Adrenal gland (tissue), 12 donors: ENCODE results near the gene PPIL6. TPM values are rescaled to one million over a fixed set of nuclear protein-coding genes. Genes with fewer than 3 reads are reported as not detected.

Source experiments
- DNase-seq, 7 donors: peaks; one replicate each; pipeline ENCODE4 v3.0.0-alpha.2; 2019 to 2020
- H3K27ac ChIP-seq, 5 donors: fragments of 200-600 bp; sonication (generic) in 4 of 5; 1 replicate in 3 of 5; 2 replicates in 2 of 5; pipeline versions ENCODE4 v1.5.1 to v1.8.0; 2016 to 2020; ENCODE audit warnings: mild to moderate bottlenecking in 1 of 5
- H3K27me3 ChIP-seq: fragments of 200-600 bp; 2 replicates; pipeline ENCODE4 v1.8.0; 2021
- H3K36me3 ChIP-seq, 2 donors: fragments of 200-600 bp; replicated peaks in 1 of 2; 1 replicate in 1 of 2; 2 replicates in 1 of 2; pipeline versions ENCODE4 v1.5.1 to v1.8.0; 2018 to 2022
- H3K4me1 ChIP-seq, 2 donors: fragments of 200-600 bp; replicated peaks in 1 of 2; 1 replicate in 1 of 2; 2 replicates in 1 of 2; pipeline versions ENCODE4 v1.5.1 to v1.8.0; 2018 to 2021
- H3K4me3 ChIP-seq, 4 donors: fragments of 200-600 bp; sonication (generic) in 3 of 4; one replicate each; pipeline ENCODE4 v1.5.1; 2016 to 2018
- H3K9me3 ChIP-seq, 3 donors: fragments of 200-600 bp; sonication (generic) in 1 of 3; replicated peaks in 1 of 3; 1 replicate in 2 of 3; 2 replicates in 1 of 3; pipeline versions ENCODE4 v1.5.1 to v1.8.0; 2016 to 2021
- POLR2A ChIP-seq, 2 donors: fragments of 450-650 bp; IDR thresholded peaks; one replicate each; pipeline ENCODE4 v1.6.1; 2017; ENCODE audit warnings: antibody characterized with exemption in 2 of 2, mild to moderate bottlenecking in 2 of 2, moderate library complexity in 1 of 2
- WGBS, 4 donors: extraction: QIAGEN DNeasy Blood & Tissue Kit in 2 of 4; methylation state at CpG; one replicate each; pipeline versions ENCODE4 v1.1.5 to v1.1.7; 2013 to 2017; 5-methylcytosine and 5-hydroxymethylcytosine counted together
- intact Hi-C, 2 donors: fragments of 100-400 bp; cut with DNase I; formaldehyde crosslinking; loops; one replicate each; pipeline versions ENCODE4 v1.14.1 to v1.15.0; 2022 to 2023
- polyA plus RNA-seq, 3 donors: library from polyadenylated mRNA; stranded (reverse); fragments of 200-250 nt in 2 of 3; fragments of 350-450 nt in 1 of 3; fragmentation: Illumina TruSeq in 1 of 3; extraction: RNeasy Lipid Tissue Mini Kit (QIAGEN cat#74804) in 1 of 3; gene quantifications; one replicate each; pipeline ENCODE4 v1.2.3, GENCODE V29; 2013 to 2014
- total RNA-seq, 9 donors: library from RNA; depleted of rRNA in 4 of 9; stranded (reverse); fragments of >200 nt in 4 of 9; fragments of 120-200 nt in 1 of 9; fragmentation: NEBNext Ultra II Directional in 1 of 9; extraction: Animal tissue kit (Norgen Biotek cat#: 25700) in 1 of 9; gene quantifications; one replicate each; pipeline versions ENCODE4 v1.1.0 to v1.2.4, GENCODE V29; 2013 to 2023
- TF ChIP-seq, protein P1 (sequence below), 6 experiments: fragments of 450-650 bp in 4 of 6; fragments of 200-600 bp in 2 of 6; sonication (generic) in 1 of 6; IDR thresholded peaks; 1 replicate in 5 of 6; 2 replicates in 1 of 6; pipeline versions ENCODE4 v1.5.1 to v1.8.0; 2016 to 2021; ENCODE audit warnings: antibody characterized with exemption in 6 of 6, mild to moderate bottlenecking in 2 of 6, moderate library complexity in 1 of 6
- donor health status: healthy with polysubstance abuse.
- donor health status: Bipolar disorder and iron deficiency.
- donor health status: DM: yes; HTN: yes; CAD: no.
- donor health status: DM: no; HTN: no; CAD: no.
- donor health status: DM: no; HTN: no; CAD: no.
- donor health status: DM: yes; HTN: yes; CAD: no.

The PPIL6 gene
- total and polyA plus RNA-seq, 12 donors: 0.48 to 3.3 (median 1.3) TPM

DNA sequence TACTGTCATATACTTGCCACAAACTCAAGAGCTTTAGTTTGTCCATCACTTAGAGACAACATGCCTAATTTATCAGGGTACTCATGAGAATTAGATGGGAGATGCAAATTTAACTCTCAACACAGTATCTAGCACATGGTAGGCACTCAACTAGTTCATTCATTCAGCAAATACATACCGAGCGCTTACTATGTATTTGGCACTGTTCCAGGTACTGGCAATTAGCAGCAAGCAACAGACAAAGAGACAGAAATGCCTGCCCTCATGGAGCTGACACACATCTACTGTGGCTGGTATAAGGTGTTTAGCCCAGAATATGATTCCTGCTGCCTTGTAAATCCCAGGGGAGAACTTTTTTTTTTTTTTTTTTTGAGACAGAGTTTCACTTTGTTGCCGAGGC, 10.4 kb upstream of the PPIL6 start:
- no peaks in the 10 kb centered on the region for H3K9me3 ChIP-seq
- no peak for TF ChIP-seq POLR2A (IDR thresholded peaks at IDR 0.05)
- TF ChIP-seq, protein P1, sequence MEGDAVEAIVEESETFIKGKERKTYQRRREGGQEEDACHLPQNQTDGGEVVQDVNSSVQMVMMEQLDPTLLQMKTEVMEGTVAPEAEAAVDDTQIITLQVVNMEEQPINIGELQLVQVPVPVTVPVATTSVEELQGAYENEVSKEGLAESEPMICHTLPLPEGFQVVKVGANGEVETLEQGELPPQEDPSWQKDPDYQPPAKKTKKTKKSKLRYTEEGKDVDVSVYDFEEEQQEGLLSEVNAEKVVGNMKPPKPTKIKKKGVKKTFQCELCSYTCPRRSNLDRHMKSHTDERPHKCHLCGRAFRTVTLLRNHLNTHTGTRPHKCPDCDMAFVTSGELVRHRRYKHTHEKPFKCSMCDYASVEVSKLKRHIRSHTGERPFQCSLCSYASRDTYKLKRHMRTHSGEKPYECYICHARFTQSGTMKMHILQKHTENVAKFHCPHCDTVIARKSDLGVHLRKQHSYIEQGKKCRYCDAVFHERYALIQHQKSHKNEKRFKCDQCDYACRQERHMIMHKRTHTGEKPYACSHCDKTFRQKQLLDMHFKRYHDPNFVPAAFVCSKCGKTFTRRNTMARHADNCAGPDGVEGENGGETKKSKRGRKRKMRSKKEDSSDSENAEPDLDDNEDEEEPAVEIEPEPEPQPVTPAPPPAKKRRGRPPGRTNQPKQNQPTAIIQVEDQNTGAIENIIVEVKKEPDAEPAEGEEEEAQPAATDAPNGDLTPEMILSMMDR (IDR thresholded peaks at IDR 0.05): no peak
- WGBS, 4 donors: 71 to 76% (median 73%) methylated on average over 3 of the region's 3 CpGs
- DNase-seq: peak in 1 of 7 donors; percentile 25
- intact Hi-C loops: no loop called here
- H3K36me3 ChIP-seq: no peaks in the 10 kb centered on the region
- H3K4me1 ChIP-seq: peaks cover 6 to 14% of the 10 kb centered on the region in 2 donors
- no peak overlapping the region for H3K4me3 ChIP-seq
- H3K27ac ChIP-seq: no peak overlapping the region
- no peaks in the 10 kb centered on the region for H3K27me3 ChIP-seq

GRCh38 chr6:109449795-109450673, 9.6 kb upstream of the PPIL6 start:
- Histone ChIP-seq H3K4me1 (peaks cover 1 to 11% of the 10 kb centered on the region in 2 donors), H3K4me3 (no peak overlapping the region), H3K36me3 (peaks cover 0 to 6% of the 10 kb centered on the region in 2 donors), H3K9me3 (no peaks in the 10 kb centered on the region), H3K27ac (no peak overlapping the region), H3K27me3 (no peaks in the 10 kb centered on the region)
- no peak for TF ChIP-seq POLR2A (IDR thresholded peaks at IDR 0.05)
- TF ChIP-seq, protein P1 (IDR thresholded peaks at IDR 0.05): no peak
- intact Hi-C loops: no loop called here
- peak in 1 of 7 donors; percentile 25 for DNase-seq
- 67 to 90% (median 84%) methylated on average over 11 to 16 of the region's 16 CpGs for WGBS, 4 donors

DNA sequence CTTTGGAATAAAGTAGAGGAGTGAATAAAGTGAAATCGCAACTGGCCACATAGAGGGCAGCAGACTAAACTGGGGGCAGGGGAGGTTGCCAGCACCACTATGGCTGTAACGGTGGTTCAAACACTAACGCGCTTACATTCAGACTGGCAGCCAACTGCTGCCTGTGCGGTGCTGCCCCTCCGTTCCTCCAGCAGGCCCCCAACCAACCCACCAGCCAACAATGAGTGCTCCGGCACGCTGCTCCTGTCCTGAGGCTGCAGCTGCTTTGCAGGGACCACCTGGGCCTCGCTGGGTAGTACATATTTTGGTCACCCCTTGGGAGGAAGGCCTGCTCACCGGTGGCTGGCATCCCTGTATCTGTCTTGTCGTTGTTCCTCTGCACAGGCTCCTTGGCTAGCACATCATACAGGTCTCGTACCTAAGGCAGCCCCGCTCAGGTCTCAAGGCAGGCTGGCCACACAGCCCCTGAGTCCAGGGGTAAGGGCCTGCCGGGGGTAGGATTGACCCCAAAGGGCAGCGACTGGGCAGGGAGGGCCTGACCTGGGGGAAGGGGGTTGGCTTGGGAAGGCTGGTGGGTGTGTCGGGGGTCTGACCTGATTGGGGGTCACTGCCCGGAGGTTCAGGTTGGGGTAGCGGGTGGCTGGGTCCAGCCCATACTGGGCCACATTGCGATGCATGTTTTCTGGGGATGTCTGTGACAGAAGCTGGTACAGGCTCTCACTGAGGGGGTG, 8.8 kb upstream of the PPIL6 start:
- Histone ChIP-seq H3K36me3 (peaks cover 0 to 10% of the 10 kb centered on the region in 2 donors), H3K27me3 (no peaks in the 10 kb centered on the region), H3K27ac (no peak overlapping the region), H3K9me3 (no peaks in the 10 kb centered on the region), H3K4me1 (peaks cover 0 to 4% of the 10 kb centered on the region in 2 donors), H3K4me3 (no peak overlapping the region)
- intact Hi-C loops: no loop called here
- TF ChIP-seq, protein P1 (IDR thresholded peaks at IDR 0.05): no peak
- TF ChIP-seq POLR2A (IDR thresholded peaks at IDR 0.05): no peak
- 76 to 82% (median 80%) methylated on average over 13 to 19 of the region's 19 CpGs for WGBS, 4 donors
- DNase-seq: peak in 1 of 7 donors; percentile 48

DNA sequence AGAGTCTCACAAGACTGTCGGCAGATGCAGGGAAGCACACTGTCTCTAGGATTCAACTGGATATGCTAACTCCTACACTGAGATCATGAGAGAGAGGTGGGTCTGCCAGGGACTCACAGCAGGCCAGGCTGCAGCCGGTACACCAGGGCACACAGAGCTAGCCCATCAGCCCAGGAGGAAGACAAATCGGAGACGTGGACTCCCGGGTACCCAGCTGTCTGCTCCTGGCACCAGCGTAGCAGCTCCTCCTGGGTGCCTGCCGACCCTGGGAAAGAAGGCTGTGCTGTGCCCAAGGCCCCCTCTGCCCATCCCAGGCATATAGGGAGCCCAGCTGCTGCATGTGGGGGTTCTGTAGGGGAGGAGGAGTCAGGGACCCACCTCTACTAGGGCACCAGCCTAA, 8.2 kb upstream of the PPIL6 start:
- intact Hi-C loops: no loop called here
- Histone ChIP-seq H3K36me3 (peaks cover 0 to 10% of the 10 kb centered on the region in 2 donors), H3K4me3 (no peak overlapping the region), H3K27ac (no peak overlapping the region), H3K4me1 (no peaks in the 10 kb centered on the region), H3K27me3 (no peaks in the 10 kb centered on the region), H3K9me3 (no peaks in the 10 kb centered on the region)
- DNase-seq: peak in 1 of 7 donors; percentile 41
- TF ChIP-seq, protein P1 (IDR thresholded peaks at IDR 0.05): no peak
- no peak for TF ChIP-seq POLR2A (IDR thresholded peaks at IDR 0.05)
- 59 to 90% (median 67%) methylated on average over 2 to 7 of the region's 7 CpGs for WGBS, 4 donors
